HG03095 (cell line): ENCODE measurements around the gene KAZALD1.
"Not testable (repeated sequence)": the region's sequence is repeated elsewhere in the genome, so short reads cannot be mapped to it uniquely, and the experiment has no call there.

Experiments used
- ATAC-seq: cut with Tn5 transposase; IDR thresholded peaks from one replicate; pipeline ENCODE4 v1.9.1; 2021; ENCODE audit warnings: moderate library complexity; ENCODE audit not compliant: unreplicated experiment

KAZALD1 gene

GRCh38 chr10:101029520-101030295 lies 32.1 kb upstream of the KAZALD1 start:
- ATAC-seq, result no peak

GRCh38 chr10:101030496-101031127 lies 31.2 kb upstream of the KAZALD1 start:
- no peak for ATAC-seq

- peak; percentile 91 for ATAC-seq
Observed at GRCh38 chr10:101031128-101031795, 30.5 kb upstream of the KAZALD1 start, which contains the start of the genes PDZD7 and SFXN3. TSS of gene PDZD7 (minus strand) at chr10:101031129. CDS start at chr10:101030219, 910 bp downstream. TSS of gene SFXN3 (plus strand) at chr10:101031234. CDS start at chr10:101034695, 3,461 bp downstream.

- ATAC-seq, result no peak
Observed at GRCh38 chr10:101031796-101032636, 29.8 kb upstream of the KAZALD1 start.

- no peak for ATAC-seq
Observed at GRCh38 chr10:101032637-101033224, 29.1 kb upstream of the KAZALD1 start.

GRCh38 chr10:101033276-101033675 lies 28.5 kb upstream of the KAZALD1 start:
- ATAC-seq, result no peak

GRCh38 chr10:101034404-101034803 lies 27.4 kb upstream of the KAZALD1 start:
- ATAC-seq, result not testable (repeated sequence)

GRCh38 chr10:101035314-101035713 lies 26.5 kb upstream of the KAZALD1 start:
- ATAC-seq, result no peak

GRCh38 chr10:101035916-101036702 lies 25.7 kb upstream of the KAZALD1 start:
- ATAC-seq, result no peak

GRCh38 chr10:101036726-101037125 lies 25.1 kb upstream of the KAZALD1 start:
- ATAC-seq, result no peak

- ATAC-seq, result no peak
Observed at GRCh38 chr10:101038484-101038883, 23.3 kb upstream of the KAZALD1 start.

GRCh38 chr10:101040061-101040460 lies 21.7 kb upstream of the KAZALD1 start:
- no peak for ATAC-seq

- no peak for ATAC-seq
Observed at GRCh38 chr10:101040851-101041250, 20.9 kb upstream of the KAZALD1 start.

GRCh38 chr10:101041252-101041761 lies 20.5 kb upstream of the KAZALD1 start:
- no peak for ATAC-seq

GRCh38 chr10:101042118-101042517 lies 19.7 kb upstream of the KAZALD1 start:
- ATAC-seq, result no peak

GRCh38 chr10:101042667-101043362 lies 19.0 kb upstream of the KAZALD1 start:
- ATAC-seq, result peak; percentile 97

GRCh38 chr10:101043363-101043707 lies 18.5 kb upstream of the KAZALD1 start:
- no peak for ATAC-seq

- no peak for ATAC-seq
Observed at GRCh38 chr10:101044117-101044516, 17.7 kb upstream of the KAZALD1 start.
